Keratinocyte (primary cell): Measurements from ENCODE around the gene PARD3B. TPM values are rescaled to one million over a fixed set of nuclear protein-coding genes. Genes with fewer than 3 reads are reported as not detected.

Source experiments
- DNase-seq: peaks from one replicate; pipeline ENCODE4 v3.0.0-alpha.2; 2011; ENCODE audit warnings: low read depth, missing footprints, low spot score
- FAIRE-seq: peaks from 2 replicates; lab custom pipeline; 2011; peaks lifted over from hg19 to GRCh38; lab: Jason Lieb, UNC
- H2AFZ ChIP-seq: 2 replicates; pipeline ENCODE4 v1.6.0; 2012; ENCODE audit warnings: low read length, control low read depth, inconsistent platforms; ENCODE audit not compliant: control insufficient read depth
- H3K27ac ChIP-seq: 2 replicates; pipeline ENCODE4 v1.5.1; 2011; ENCODE audit warnings: low read length; ENCODE audit not compliant: control insufficient read depth, insufficient read depth
- H3K27me3 ChIP-seq: 3 replicates; pipeline ENCODE4 v1.6.0; 2011; ENCODE audit warnings: low read length; ENCODE audit not compliant: control insufficient read depth, insufficient read depth; ENCODE audit errors: extremely low read depth
- H3K36me3 ChIP-seq, 2 experiments: 2 replicates in 1 of 2; 3 replicates in 1 of 2; pipeline ENCODE4 v1.5.1; 2011; ENCODE audit warnings: low read length in 2 of 2, mild to moderate bottlenecking in 1 of 2; ENCODE audit not compliant: control insufficient read depth in 2 of 2, insufficient read depth in 2 of 2; ENCODE audit errors: extremely low read depth in 1 of 2
- H3K4me1 ChIP-seq: 3 replicates; pipeline ENCODE4 v1.5.1; 2011; ENCODE audit warnings: low read length; ENCODE audit not compliant: control insufficient read depth, insufficient read depth; ENCODE audit errors: extremely low read depth
- H3K4me2 ChIP-seq: 3 replicates; pipeline ENCODE4 v1.6.0; 2011; ENCODE audit warnings: low read depth, low read length; ENCODE audit not compliant: control insufficient read depth, insufficient read depth; ENCODE audit errors: extremely low read depth
- H3K4me3 ChIP-seq, 3 experiments: fragments of 200-600 bp in 1 of 3; sonication (generic) in 1 of 3; 2 replicates in 2 of 3; 3 replicates in 1 of 3; pipeline ENCODE4 v1.5.1; 2011 to 2016; ENCODE audit warnings: low read length in 3 of 3, mild to moderate bottlenecking in 3 of 3, control low read depth in 2 of 3, inconsistent platforms in 1 of 3, low read depth in 1 of 3, mixed read lengths in 1 of 3, mixed run types in 1 of 3, moderate library complexity in 1 of 3; ENCODE audit not compliant: control insufficient read depth in 2 of 3, insufficient read depth in 2 of 3; ENCODE audit errors: extremely low read depth in 1 of 3
- H3K79me2 ChIP-seq: 2 replicates; pipeline ENCODE4 v1.6.0; 2012; ENCODE audit warnings: low read length; ENCODE audit not compliant: control insufficient read depth, insufficient read depth
- H3K9ac ChIP-seq: 3 replicates; pipeline ENCODE4 v1.6.0; 2011; ENCODE audit warnings: low read length; ENCODE audit not compliant: control insufficient read depth, insufficient read depth; ENCODE audit errors: extremely low read depth
- H3K9me1 ChIP-seq: 3 replicates; pipeline ENCODE4 v1.6.0; 2011; ENCODE audit warnings: low read length; ENCODE audit not compliant: control insufficient read depth, insufficient read depth; ENCODE audit errors: extremely low read depth
- H3K9me3 ChIP-seq: 2 replicates; pipeline ENCODE4 v1.5.1; 2012; ENCODE audit warnings: low read depth, low read length; ENCODE audit not compliant: control insufficient read depth
- H4K20me1 ChIP-seq: 3 replicates; pipeline ENCODE4 v1.6.0; 2011; ENCODE audit warnings: low read length; ENCODE audit not compliant: control insufficient read depth, insufficient read depth; ENCODE audit errors: extremely low read depth
- EZH2 ChIP-seq: IDR thresholded peaks from one replicate; pipeline ENCODE4 v1.6.1; 2012; ENCODE audit warnings: inconsistent platforms, mild to moderate bottlenecking, low read length, moderate library complexity
- dilution Hi-C: fragments of 300-500 bp; cut with MboI; formaldehyde crosslinking; loops from one replicate; pipeline ENCODE4 v1.7.0; 2020; ENCODE audit warnings: low sequenced_read_pairs; ENCODE audit not compliant: extremely low pct_ligation_motif_present
- polyA plus RNA-seq, 5 experiments: library from polyadenylated mRNA; depleted of rRNA in 3 of 5; stranded (reverse) in 3 of 5; stranded (forward) in 1 of 5; unstranded in 1 of 5; fragments of >200 nt; gene quantifications; 1 replicate in 1 of 5; 2 replicates in 3 of 5; 3 replicates in 1 of 5; pipeline versions ENCODE4 v1.2.1 to v1.2.3, GENCODE V29; 2011 to 2012; ENCODE audit warnings: missing spikeins in 2 of 5, low read depth in 1 of 5, low replicate concordance in 1 of 5
- TF ChIP-seq, protein P1 (sequence below), 3 experiments: IDR thresholded peaks in 1 of 3; conservative IDR thresholded peaks in 1 of 3; optimal IDR thresholded peaks in 1 of 3; 2 replicates in 2 of 3; 3 replicates in 1 of 3; pipeline versions ENCODE3 to v1.5.1; 2011; ENCODE audit warnings: low read length in 3 of 3, mild to moderate bottlenecking in 3 of 3, moderate library complexity in 2 of 3, control low read depth in 1 of 3, inconsistent platforms in 1 of 3; ENCODE audit not compliant: insufficient read depth in 2 of 3; ENCODE audit errors: extremely low read depth in 1 of 3

Gene PARD3B
- polyA plus RNA-seq, 1 donor (not counting 4 experiments of a cell fraction or from before 2014, with no cell fraction given), result 1.2 TPM

DNA sequence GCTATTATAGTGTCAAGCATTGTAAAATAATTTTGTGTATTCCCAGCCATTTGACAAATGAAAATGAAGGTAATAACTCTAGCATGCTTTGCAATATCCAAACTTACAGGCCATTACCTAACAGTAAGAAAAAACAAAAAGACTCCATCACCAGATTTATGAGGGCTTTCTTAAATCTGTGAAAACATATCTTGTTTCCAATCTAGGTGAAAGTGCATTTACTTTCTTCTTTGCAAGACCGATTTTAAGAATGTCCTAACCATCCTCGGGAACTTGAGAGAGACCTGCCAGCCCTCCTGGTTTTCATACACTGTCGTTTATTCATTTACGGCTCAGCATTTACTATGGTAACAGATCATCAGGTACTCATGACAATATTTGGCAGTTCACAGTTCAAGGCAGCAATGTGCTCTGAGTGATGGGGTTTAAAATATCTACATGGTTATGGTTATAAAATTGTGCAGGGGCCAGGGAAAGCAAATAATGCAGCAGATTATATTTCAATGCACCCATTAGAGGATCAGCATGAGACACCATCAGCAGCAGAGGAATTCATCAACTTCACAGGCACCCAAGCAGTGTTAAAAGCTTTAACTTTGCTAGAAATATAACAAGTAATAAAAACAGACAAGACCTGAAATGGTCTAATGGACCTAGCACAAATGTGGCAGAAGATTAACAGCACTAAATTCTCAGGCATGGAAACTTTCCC lies 34.4 kb upstream of the PARD3B start:
- Histone ChIP-seq H3K27ac (no peak overlapping the region), H3K4me3 (no peak overlapping the region), H3K9me3 (no peaks in the 10 kb centered on the region), H3K4me2 (no peak overlapping the region), H3K4me1 (no peaks in the 10 kb centered on the region), H3K9ac (no peak overlapping the region), H3K9me1 (no peaks in the 10 kb centered on the region), H2AFZ (no peak overlapping the region), H3K36me3 (no peaks in the 10 kb centered on the region), H4K20me1 (no peaks in the 10 kb centered on the region), H3K27me3 (no peaks in the 10 kb centered on the region), H3K79me2 (no peaks in the 10 kb centered on the region)
- FAIRE-seq, result no peak
- DNase-seq, result no peak
- dilution Hi-C loops, result no loop called here
- TF ChIP-seq, protein P1, sequence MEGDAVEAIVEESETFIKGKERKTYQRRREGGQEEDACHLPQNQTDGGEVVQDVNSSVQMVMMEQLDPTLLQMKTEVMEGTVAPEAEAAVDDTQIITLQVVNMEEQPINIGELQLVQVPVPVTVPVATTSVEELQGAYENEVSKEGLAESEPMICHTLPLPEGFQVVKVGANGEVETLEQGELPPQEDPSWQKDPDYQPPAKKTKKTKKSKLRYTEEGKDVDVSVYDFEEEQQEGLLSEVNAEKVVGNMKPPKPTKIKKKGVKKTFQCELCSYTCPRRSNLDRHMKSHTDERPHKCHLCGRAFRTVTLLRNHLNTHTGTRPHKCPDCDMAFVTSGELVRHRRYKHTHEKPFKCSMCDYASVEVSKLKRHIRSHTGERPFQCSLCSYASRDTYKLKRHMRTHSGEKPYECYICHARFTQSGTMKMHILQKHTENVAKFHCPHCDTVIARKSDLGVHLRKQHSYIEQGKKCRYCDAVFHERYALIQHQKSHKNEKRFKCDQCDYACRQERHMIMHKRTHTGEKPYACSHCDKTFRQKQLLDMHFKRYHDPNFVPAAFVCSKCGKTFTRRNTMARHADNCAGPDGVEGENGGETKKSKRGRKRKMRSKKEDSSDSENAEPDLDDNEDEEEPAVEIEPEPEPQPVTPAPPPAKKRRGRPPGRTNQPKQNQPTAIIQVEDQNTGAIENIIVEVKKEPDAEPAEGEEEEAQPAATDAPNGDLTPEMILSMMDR (optimal IDR thresholded peaks at IDR 0.05 in 1 of 3, IDR thresholded peaks at IDR 0.05 in 1 of 3, conservative IDR thresholded peaks at IDR 0.05 in 1 of 3; ENCODE audit: extremely low read depth in 1 of 3, insufficient read depth in 2 of 3, low read length in 3 of 3), result no peak
- TF ChIP-seq EZH2, result no peak

DNA sequence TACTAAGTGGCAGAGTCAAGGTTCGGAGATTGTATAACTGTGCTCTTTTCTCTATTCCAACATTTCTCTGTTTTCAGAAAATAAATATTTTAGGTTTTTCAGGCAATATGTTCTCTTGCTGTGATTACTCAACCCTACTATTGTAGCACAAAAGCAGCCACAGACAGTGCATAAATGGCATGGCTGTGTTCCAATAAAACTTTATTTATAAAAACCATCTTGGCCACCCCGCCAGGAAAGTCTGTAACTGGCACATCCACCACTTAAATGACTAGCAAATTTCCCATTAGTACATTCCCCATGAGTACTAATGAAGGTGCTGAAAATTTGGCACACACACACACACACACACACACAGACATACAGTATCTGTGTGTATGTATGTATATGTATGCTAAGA lies 30.8 kb upstream of the PARD3B start:
- Histone ChIP-seq H3K4me2 (no peak overlapping the region), H4K20me1 (no peaks in the 10 kb centered on the region), H3K4me1 (no peaks in the 10 kb centered on the region), H3K4me3 (no peak overlapping the region), H3K79me2 (no peaks in the 10 kb centered on the region), H3K9me1 (no peaks in the 10 kb centered on the region), H3K27ac (no peak overlapping the region), H3K27me3 (no peaks in the 10 kb centered on the region), H3K9ac (no peak overlapping the region), H2AFZ (no peak overlapping the region), H3K36me3 (no peaks in the 10 kb centered on the region), H3K9me3 (no peaks in the 10 kb centered on the region)
- DNase-seq (no peak), FAIRE-seq (no peak)
- dilution Hi-C loops, result no loop called here
- TF ChIP-seq, protein P1 (optimal IDR thresholded peaks at IDR 0.05 in 1 of 3, IDR thresholded peaks at IDR 0.05 in 1 of 3, conservative IDR thresholded peaks at IDR 0.05 in 1 of 3; ENCODE audit: extremely low read depth in 1 of 3, insufficient read depth in 2 of 3, low read length in 3 of 3), result no peak
- TF ChIP-seq EZH2, result no peak
